ENCODE data around the gene CRYGB.

GRCh38 chr2:208156439-208156838 lies 10.5 kb upstream of the CRYGB start:
- TF ChIP-seq POLR2A (IDR thresholded peaks at IDR 0.05; ENCODE audit: extremely low read depth, insufficient read length), result no peak
- no peak for TF ChIP-seq MAX (IDR thresholded peaks at IDR 0.05; ENCODE audit: low read depth, low read length)
- no peak for TF ChIP-seq CTCF (IDR thresholded peaks at IDR 0.05; ENCODE audit: low read depth, low read length)
- no peak for TF ChIP-seq MYC (IDR thresholded peaks at IDR 0.05; ENCODE audit: low read depth, low read length)
